Loucy (cell line): ENCODE data around the gene WDR7.
A peak's percentile ranks its signal among the peaks of the same experiment; 100 is the strongest.

Source experiments
- H2AFZ ChIP-seq: fragments of 200-600 bp; sonication (generic); 2 replicates; pipeline ENCODE4 v1.6.0; 2016; ENCODE audit warnings: antibody characterized with exemption, mild to moderate bottlenecking, low read length, moderate library complexity
- H3F3A ChIP-seq: fragments of 200-600 bp; 2 replicates; pipeline ENCODE4 v1.6.0; 2016; ENCODE audit warnings: antibody characterized with exemption, low read depth, mild to moderate bottlenecking
- H3K27me3 ChIP-seq: fragments of 200-600 bp; sonication (generic); 2 replicates; pipeline ENCODE4 v1.6.1; 2014; ENCODE audit warnings: low read length, mild to moderate bottlenecking; ENCODE audit not compliant: insufficient read depth, poor library complexity, severe bottlenecking
- H3K36me3 ChIP-seq: fragments of 200-600 bp; sonication (generic); 2 replicates; pipeline ENCODE4 v1.6.1; 2016; ENCODE audit warnings: low read length; ENCODE audit not compliant: insufficient read depth
- H3K4me1 ChIP-seq: fragments of 200-600 bp; sonication (generic); 2 replicates; pipeline ENCODE4 v1.5.1; 2014; ENCODE audit warnings: low read length, mild to moderate bottlenecking; ENCODE audit not compliant: insufficient read depth, poor library complexity, severe bottlenecking
- H3K4me2 ChIP-seq: fragments of 200-600 bp; sonication (generic); 2 replicates; pipeline ENCODE4 v1.6.0; 2014; ENCODE audit warnings: antibody characterized with exemption, low read length, low read depth, mild to moderate bottlenecking; ENCODE audit not compliant: poor library complexity, severe bottlenecking
- H3K4me3 ChIP-seq: fragments of 200-600 bp; sonication (generic); 2 replicates; pipeline ENCODE4 v1.5.1; 2014; ENCODE audit warnings: low read length, mild to moderate bottlenecking, mixed read lengths; ENCODE audit not compliant: poor library complexity, severe bottlenecking
- H3K79me2 ChIP-seq: fragments of 200-600 bp; sonication (generic); 2 replicates; pipeline ENCODE4 v1.6.1; 2014; ENCODE audit warnings: low read length; ENCODE audit not compliant: insufficient read depth
- H3K9ac ChIP-seq: fragments of 200-600 bp; sonication (generic); 2 replicates; pipeline ENCODE4 v1.6.0; 2014; ENCODE audit warnings: mild to moderate bottlenecking, low read depth, low read length, moderate library complexity; ENCODE audit not compliant: poor library complexity, severe bottlenecking
- H3K9me2 ChIP-seq: fragments of 200-600 bp; sonication (generic); replicated peaks from 2 replicates; pipeline ENCODE4 v1.6.1; 2016; ENCODE audit warnings: low read depth, low read length, mixed read lengths
- H3K9me3 ChIP-seq: fragments of 200-600 bp; sonication (generic); 2 replicates; pipeline ENCODE4 v1.6.1; 2014; ENCODE audit warnings: mild to moderate bottlenecking, antibody characterized with exemption, low read length, low read depth; ENCODE audit not compliant: insufficient read depth
- H4K20me1 ChIP-seq: fragments of 200-600 bp; sonication (generic); 2 replicates; pipeline ENCODE4 v1.6.0; 2014; ENCODE audit warnings: antibody characterized with exemption, low read length, mild to moderate bottlenecking; ENCODE audit not compliant: insufficient read depth, poor library complexity, severe bottlenecking
- CTCF ChIP-seq: fragments of 200-600 bp; sonication (generic); conservative IDR thresholded peaks from 2 replicates; pipeline ENCODE4 v1.5.1; 2014; ENCODE audit warnings: mild to moderate bottlenecking, antibody characterized with exemption, low read length
- EZH2phosphoT487 ChIP-seq: fragments of 200-600 bp; IDR thresholded peaks from 2 replicates; pipeline ENCODE4 v1.6.1; 2018; ENCODE audit warnings: antibody characterized with exemption, mild to moderate bottlenecking, moderate library complexity, borderline replicate concordance

The WDR7 gene

GRCh38 chr18:56900195-56901094, 249.3 kb downstream of the WDR7 start:
- Histone ChIP-seq H3K9ac (no peak overlapping the region), H3K79me2 (no peaks in the 10 kb centered on the region), H3K4me2 (peak overlapping the region; percentile 31), H3K4me3 (peak overlapping the region; percentile 15), H4K20me1 (no peaks in the 10 kb centered on the region), H3K27me3 (no peaks in the 10 kb centered on the region), H2AFZ (no peak overlapping the region), H3K9me2 (no peaks in the 10 kb centered on the region), H3F3A (no peaks in the 10 kb centered on the region), H3K9me3 (no peaks in the 10 kb centered on the region), H3K4me1 (peaks cover 10% of the 10 kb centered on the region), H3K36me3 (no peaks in the 10 kb centered on the region)
- TF ChIP-seq CTCF (no peak), EZH2phosphoT487 (no peak)

- no peaks in the 10 kb centered on the region for H4K20me1 ChIP-seq
- no peak overlapping the region for H3K4me2 ChIP-seq
- H3K9ac ChIP-seq: no peak overlapping the region
- H2AFZ ChIP-seq: no peak overlapping the region
- no peaks in the 10 kb centered on the region for H3K27me3 ChIP-seq
- H3F3A ChIP-seq: no peaks in the 10 kb centered on the region
- no peaks in the 10 kb centered on the region for H3K79me2 ChIP-seq
- no peaks in the 10 kb centered on the region for H3K9me3 ChIP-seq
- no peaks in the 10 kb centered on the region for H3K9me2 ChIP-seq
- no peak for TF ChIP-seq EZH2phosphoT487
- TF ChIP-seq CTCF: no peak
- H3K36me3 ChIP-seq: no peaks in the 10 kb centered on the region
- H3K4me1 ChIP-seq: peaks cover 10% of the 10 kb centered on the region
- no peak overlapping the region for H3K4me3 ChIP-seq
Measured at GRCh38 chr18:56901919-56902318, 250.8 kb downstream of the WDR7 start.

- Histone ChIP-seq H3K9me3 (no peaks in the 10 kb centered on the region), H3F3A (no peaks in the 10 kb centered on the region), H3K36me3 (no peaks in the 10 kb centered on the region), H3K79me2 (no peaks in the 10 kb centered on the region), H2AFZ (no peak overlapping the region), H3K4me1 (peaks cover 10% of the 10 kb centered on the region), H3K9me2 (no peaks in the 10 kb centered on the region), H3K4me2 (no peak overlapping the region), H3K27me3 (no peaks in the 10 kb centered on the region), H3K4me3 (no peak overlapping the region), H4K20me1 (no peaks in the 10 kb centered on the region), H3K9ac (no peak overlapping the region)
- TF ChIP-seq EZH2phosphoT487: no peak
- no peak for TF ChIP-seq CTCF
Measured at GRCh38 chr18:56902653-56903052, 251.5 kb downstream of the WDR7 start.
